Kidney (tissue), 14 donors: ENCODE data around the gene ATP4A. TPM values are rescaled to one million over a fixed set of nuclear protein-coding genes. Genes with fewer than 3 reads are reported as not detected.

ENCODE experiments used
- DNase-seq, 5 donors: peaks; one replicate each; pipeline ENCODE4 v3.0.0-alpha.2; 2013 to 2020
- FAIRE-seq: peaks from 2 replicates; lab custom pipeline; 2012; peaks lifted over from hg19 to GRCh38; lab: Jason Lieb, UNC
- H3K27ac ChIP-seq, 2 donors: one replicate each; pipeline ENCODE4 v1.7.0; 2013; ENCODE audit warnings: low read depth in 2 of 2, low read length in 2 of 2, inconsistent platforms in 1 of 2
- H3K27me3 ChIP-seq: one replicate; pipeline ENCODE4 v1.7.1; 2013; ENCODE audit warnings: low read length, inconsistent platforms; ENCODE audit not compliant: control insufficient read depth, insufficient read depth
- H3K36me3 ChIP-seq, 3 donors: one replicate each; pipeline versions ENCODE4 v1.7.0 to v1.7.1; 2013; ENCODE audit warnings: low read length in 3 of 3, control low read depth in 1 of 3, inconsistent platforms in 1 of 3; ENCODE audit not compliant: insufficient read depth in 3 of 3, control insufficient read depth in 2 of 3
- H3K4me1 ChIP-seq, 3 donors: one replicate each; pipeline versions ENCODE4 v1.7.0 to v1.7.1; 2013; ENCODE audit warnings: low read length in 3 of 3, inconsistent platforms in 1 of 3, low read depth in 1 of 3; ENCODE audit not compliant: control insufficient read depth in 2 of 3, insufficient read depth in 2 of 3
- H3K4me3 ChIP-seq, 3 donors: one replicate each; pipeline versions ENCODE4 v1.7.0 to v1.8.1; 2013; ENCODE audit warnings: low read length in 3 of 3, control low read depth in 1 of 3, inconsistent platforms in 1 of 3
- H3K9ac ChIP-seq, 3 donors: one replicate each; pipeline versions ENCODE4 v1.7.0 to v1.7.1; 2013; ENCODE audit warnings: low read length in 3 of 3, control low read depth in 1 of 3, inconsistent platforms in 1 of 3
- H3K9me3 ChIP-seq, 3 donors: one replicate each; pipeline versions ENCODE4 v1.7.0 to v1.7.1; 2013; ENCODE audit warnings: low read length in 3 of 3, control low read depth in 1 of 3, inconsistent platforms in 1 of 3; ENCODE audit not compliant: control insufficient read depth in 2 of 3, insufficient read depth in 1 of 3
- intact Hi-C: fragments of 100-400 bp; cut with DNase I; formaldehyde crosslinking; loops from one replicate; pipeline ENCODE4 v1.11.1; 2022
- polyA plus RNA-seq: library from polyadenylated mRNA; stranded (reverse); fragments of 350-450 nt; fragmentation: Illumina TruSeq; extraction: RNeasy Lipid Tissue Mini Kit (QIAGEN cat#74804); gene quantifications from one replicate; pipeline ENCODE4 v1.2.3, GENCODE V29; 2014; ENCODE audit warnings: low read depth, low replicate concordance; ENCODE audit not compliant: insufficient read depth
- total RNA-seq: library from RNA; stranded (reverse); fragmentation: NEBNext Ultra II Directional; extraction: Animal tissue kit (Norgen Biotek cat#: 25700); gene quantifications from one replicate; pipeline ENCODE4 v1.2.1, GENCODE V29; 2021
- TF ChIP-seq, protein P1 (sequence below): IDR thresholded peaks from 3 replicates; pipeline ENCODE4 v1.5.1; 2012; ENCODE audit warnings: mild to moderate bottlenecking, moderate library complexity, borderline replicate concordance; ENCODE audit not compliant: insufficient read depth; ENCODE audit errors: extremely low read depth
- donor health status: control.
- donor health status: control.
- donor health status: control.
- donor health status: control.
- donor health status: control.
- donor health status: DM: yes; HTN: yes; CAD: no.
- donor health status: Normal renal cell carcinoma (clear cell type).

ATP4A gene
- total and polyA plus RNA-seq, 2 donors from 2014 or later, result not detected

DNA sequence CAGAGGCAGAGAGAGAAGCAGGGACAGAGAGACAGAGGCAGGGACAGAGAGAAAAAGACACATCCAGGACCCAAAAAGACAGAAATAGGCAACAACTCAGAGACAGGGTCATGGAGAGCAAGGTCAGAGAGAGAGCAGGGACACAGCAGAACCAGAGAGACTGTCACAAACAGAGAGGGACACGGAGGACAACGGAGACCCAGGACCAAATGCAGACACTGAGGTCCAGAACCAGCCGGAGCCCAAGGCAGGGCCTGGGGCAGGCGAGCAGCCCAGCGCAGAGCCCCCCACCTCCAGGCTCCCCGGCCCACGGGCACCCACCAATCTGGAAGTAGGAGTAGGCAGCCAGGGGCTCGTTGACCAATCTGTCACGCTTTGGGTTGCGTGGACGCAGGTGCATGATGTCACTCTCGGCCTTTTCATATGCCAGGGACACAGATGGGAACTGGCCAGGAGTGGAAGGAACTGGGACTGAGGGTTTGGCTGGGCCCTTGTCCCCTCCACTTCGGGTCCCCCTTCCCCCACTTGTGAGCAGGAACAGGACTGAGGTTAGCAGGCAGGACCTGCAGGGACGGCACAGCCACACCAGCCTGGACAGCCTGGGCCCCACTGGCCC is 10.0 kb downstream of the ATP4A start:
- H3K4me3 ChIP-seq, result no peak overlapping the region
- H3K27me3 ChIP-seq, result peaks cover 3% of the 10 kb centered on the region
- H3K27ac ChIP-seq, result no peak overlapping the region
- no peak for DNase-seq
- no peak overlapping the region for H3K9ac ChIP-seq
- H3K9me3 ChIP-seq, result no peaks in the 10 kb centered on the region
- H3K36me3 ChIP-seq, result no peaks in the 10 kb centered on the region
- peaks cover 0 to 2% (median 0%) of the 10 kb centered on the region in 3 donors for H3K4me1 ChIP-seq
- intact Hi-C loops, result no loop called here
- no peak for FAIRE-seq
- TF ChIP-seq, protein P1, sequence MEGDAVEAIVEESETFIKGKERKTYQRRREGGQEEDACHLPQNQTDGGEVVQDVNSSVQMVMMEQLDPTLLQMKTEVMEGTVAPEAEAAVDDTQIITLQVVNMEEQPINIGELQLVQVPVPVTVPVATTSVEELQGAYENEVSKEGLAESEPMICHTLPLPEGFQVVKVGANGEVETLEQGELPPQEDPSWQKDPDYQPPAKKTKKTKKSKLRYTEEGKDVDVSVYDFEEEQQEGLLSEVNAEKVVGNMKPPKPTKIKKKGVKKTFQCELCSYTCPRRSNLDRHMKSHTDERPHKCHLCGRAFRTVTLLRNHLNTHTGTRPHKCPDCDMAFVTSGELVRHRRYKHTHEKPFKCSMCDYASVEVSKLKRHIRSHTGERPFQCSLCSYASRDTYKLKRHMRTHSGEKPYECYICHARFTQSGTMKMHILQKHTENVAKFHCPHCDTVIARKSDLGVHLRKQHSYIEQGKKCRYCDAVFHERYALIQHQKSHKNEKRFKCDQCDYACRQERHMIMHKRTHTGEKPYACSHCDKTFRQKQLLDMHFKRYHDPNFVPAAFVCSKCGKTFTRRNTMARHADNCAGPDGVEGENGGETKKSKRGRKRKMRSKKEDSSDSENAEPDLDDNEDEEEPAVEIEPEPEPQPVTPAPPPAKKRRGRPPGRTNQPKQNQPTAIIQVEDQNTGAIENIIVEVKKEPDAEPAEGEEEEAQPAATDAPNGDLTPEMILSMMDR, result no peak

DNA sequence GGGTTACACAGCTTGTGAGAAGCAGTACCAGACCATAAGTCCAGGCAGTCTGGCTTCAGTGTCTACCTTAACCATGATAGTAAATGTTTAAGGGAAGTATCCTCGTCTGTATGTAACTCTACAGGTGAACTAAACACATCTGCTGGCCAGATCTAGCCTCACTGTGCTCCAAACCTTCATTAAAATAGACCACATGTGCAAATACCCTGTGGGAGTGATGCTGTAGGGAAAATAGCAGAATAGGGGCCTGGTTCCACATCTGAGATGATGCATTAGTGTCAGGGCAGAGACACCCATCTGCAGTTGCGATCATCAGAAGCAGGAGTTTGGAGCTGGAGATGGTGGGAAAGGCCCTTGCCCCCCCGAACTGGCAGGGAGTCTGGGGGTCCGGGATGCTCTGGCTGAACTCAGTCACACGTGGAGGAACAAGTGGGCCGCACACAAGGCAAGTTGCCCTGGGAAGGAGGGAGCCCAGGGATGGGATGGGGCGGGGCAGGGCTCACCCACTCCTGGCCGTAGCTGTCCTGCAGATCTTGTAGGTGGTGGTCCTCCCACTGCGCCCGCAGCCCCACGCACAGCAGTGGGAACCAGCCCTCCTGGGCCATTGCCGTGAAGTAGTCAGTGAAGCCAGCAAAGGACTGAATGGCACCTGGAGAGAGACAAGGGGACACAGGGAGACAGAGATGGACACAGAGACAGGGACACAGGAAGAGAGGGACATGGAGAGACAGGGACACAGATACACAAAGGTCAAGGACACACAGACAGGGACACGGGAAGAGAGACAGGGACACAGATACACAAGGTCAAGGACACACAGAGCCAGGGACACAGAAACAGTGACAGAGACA is 10.7 kb downstream of the ATP4A start:
- H3K27me3 ChIP-seq, result peaks cover 3% of the 10 kb centered on the region
- H3K9me3 ChIP-seq, result no peaks in the 10 kb centered on the region
- no peak overlapping the region for H3K4me3 ChIP-seq
- TF ChIP-seq, protein P1, result no peak
- no peak overlapping the region for H3K27ac ChIP-seq
- intact Hi-C loops, result no loop called here
- FAIRE-seq (no peak), DNase-seq (no peak)
- H3K9ac ChIP-seq, result no peak overlapping the region
- H3K36me3 ChIP-seq, result no peaks in the 10 kb centered on the region
- H3K4me1 ChIP-seq, result peaks cover 0 to 2% (median 0%) of the 10 kb centered on the region in 3 donors

DNA sequence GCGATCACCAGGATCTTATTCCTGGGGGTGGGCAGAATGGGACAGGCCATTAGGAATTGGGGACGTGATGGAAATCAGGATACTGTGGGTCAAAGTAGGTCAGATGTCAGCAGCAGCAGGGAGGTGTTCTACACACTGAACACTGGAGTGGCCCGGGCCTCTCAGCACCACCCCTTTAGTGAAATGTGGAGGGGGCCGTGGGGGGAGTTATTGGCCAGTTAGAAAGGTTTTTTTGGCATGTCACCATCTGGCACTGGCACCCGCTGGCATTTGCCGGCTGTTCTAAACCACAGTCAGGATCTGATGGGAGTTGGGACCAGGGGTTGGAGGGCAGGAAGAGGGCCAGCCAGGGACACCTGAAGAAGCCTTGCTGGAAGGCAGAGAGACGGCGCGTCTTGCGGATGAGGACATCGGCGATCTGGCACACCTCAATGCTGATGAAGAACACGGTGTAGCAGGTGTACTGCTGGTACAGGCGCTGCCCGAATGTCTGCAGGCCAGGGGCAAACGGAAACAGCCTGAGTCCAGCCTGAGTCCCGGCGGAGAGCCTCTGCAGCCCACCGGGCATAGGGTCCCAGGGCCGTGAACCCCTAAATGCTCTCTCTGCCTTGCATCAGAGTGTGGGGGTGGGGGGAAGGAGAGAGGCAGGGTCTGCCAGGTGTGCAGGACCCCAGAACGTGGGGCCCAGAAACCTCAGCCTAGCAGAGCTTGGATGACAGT is 12.2 kb downstream of the ATP4A start:
- intact Hi-C loops, result no loop called here
- H3K27ac ChIP-seq, result no peak overlapping the region
- FAIRE-seq, result no peak

More for the DNA sequence above, 12.2 kb downstream of the ATP4A start:
- Histone ChIP-seq H3K9ac (no peak overlapping the region), H3K36me3 (peaks cover 0 to 3% (median 0%) of the 10 kb centered on the region in 3 donors), H3K27me3 (no peaks in the 10 kb centered on the region), H3K4me1 (peaks cover 0 to 7% (median 0%) of the 10 kb centered on the region in 3 donors), H3K9me3 (no peaks in the 10 kb centered on the region), H3K4me3 (no peak overlapping the region)
- DNase-seq, result no peak
- TF ChIP-seq, protein P1, result no peak
